ENCODE data around the gene PDE7B. TPM values are rescaled to one million over a fixed set of nuclear protein-coding genes. Genes with fewer than 3 reads are reported as not detected.

PDE7B gene
- total RNA-seq, 1 donor from 2014 or later, result 4.4 TPM

- intact Hi-C loops (cut with DNase I), result no loop called here
- DNase-seq (ENCODE audit: low spot score), result no peak
Observed at GRCh38 chr6:135955099-135955498, 103.6 kb downstream of the PDE7B start.

DNA sequence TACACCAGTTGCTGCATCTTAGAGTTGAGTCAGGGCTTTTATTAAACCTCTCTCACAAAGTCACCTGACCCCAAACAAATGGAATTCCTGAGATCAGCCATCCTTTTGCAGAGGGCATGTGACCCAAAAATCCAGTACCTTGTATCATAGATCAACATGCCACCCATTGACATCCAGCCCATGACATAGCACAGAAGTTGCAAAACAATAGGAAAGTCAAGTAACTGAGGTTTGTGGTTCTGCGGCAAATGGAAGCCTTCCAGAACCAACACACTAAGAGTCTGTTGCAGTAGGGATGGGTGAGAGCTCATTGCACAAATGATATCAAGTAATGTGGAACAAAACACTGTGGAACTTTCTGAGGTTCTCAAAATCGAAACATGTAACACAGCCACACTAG lies 111.2 kb downstream of the PDE7B start:
- intact Hi-C loops (cut with DNase I), result no loop called here
- no peak for DNase-seq (ENCODE audit: low spot score)

- no peak for DNase-seq (ENCODE audit: low spot score)
- intact Hi-C loops (cut with DNase I), result no loop called here
Observed at GRCh38 chr6:135970750-135971149, 119.2 kb downstream of the PDE7B start.

DNA sequence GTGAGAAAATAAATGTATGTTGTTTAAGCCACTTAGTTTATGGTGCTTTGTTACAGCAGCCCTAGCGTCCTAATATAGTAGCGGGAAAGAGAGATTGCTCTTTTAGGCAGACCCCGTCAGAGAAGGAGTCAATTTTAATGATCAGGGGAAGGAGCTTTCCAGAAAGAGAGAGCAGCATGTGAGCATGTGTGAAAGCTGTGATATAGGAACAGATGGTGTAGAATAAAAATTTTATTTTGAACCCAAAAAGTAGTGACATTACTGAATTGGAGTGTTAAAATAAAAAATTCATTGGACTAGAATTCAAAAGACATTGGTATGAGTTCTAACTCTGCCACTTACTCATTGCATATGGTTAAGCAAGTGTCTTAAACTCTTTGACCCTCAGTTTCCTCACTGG lies 119.8 kb downstream of the PDE7B start:
- intact Hi-C loops (cut with DNase I), result no loop called here
- DNase-seq (ENCODE audit: low spot score), result no peak

DNA sequence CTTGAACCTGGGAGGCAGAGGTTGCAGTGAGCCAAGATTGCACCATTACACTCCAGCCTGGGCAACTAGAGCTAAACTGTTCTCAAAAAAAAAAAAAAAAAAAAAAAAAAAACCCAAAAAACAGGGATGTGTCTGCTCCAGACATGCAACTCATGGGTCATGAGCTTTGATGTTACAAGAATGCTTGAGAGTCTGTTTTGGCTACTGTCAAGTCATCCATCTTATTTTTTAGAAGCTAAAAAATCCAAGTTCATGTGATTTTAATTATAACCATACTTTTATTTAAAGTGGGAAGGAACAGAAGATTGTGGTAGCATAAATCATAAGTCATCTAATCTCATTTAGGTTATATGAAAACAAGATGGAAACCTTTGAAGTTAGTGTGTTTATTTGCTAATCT lies 120.6 kb downstream of the PDE7B start:
- no peak for DNase-seq (ENCODE audit: low spot score)
- intact Hi-C loops (cut with DNase I), result no loop called here

GRCh38 chr6:135972586-135972985 lies 121.1 kb downstream of the PDE7B start:
- no peak for DNase-seq (ENCODE audit: low spot score)
- intact Hi-C loops (cut with DNase I), result no loop called here

DNA sequence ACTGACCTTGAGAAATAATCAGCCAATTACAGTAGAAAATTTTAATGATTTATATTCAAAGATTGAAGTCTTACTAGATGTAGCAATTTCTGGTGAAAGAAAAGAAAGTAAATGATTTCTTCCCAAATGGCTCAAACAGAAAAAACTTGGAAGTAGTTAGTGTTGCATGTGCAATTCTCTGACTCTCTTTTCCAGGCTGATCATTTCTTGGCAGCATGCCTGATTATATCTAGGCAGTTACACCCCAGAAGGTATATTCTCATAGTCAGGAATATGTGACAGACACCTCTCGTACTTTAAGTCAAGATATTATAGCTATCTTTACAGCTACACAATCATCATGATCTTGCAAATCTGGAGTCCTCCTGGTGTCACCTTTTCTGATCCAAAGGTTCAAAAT lies 122.9 kb downstream of the PDE7B start:
- DNase-seq (ENCODE audit: low spot score), result no peak
- intact Hi-C loops (cut with DNase I), result no loop called here

GRCh38 chr6:135976585-135976984 lies 125.1 kb downstream of the PDE7B start:
- DNase-seq (ENCODE audit: low spot score), result no peak
- intact Hi-C loops (cut with DNase I), result no loop called here

- intact Hi-C loops (cut with DNase I), result no loop called here
- no peak for DNase-seq (ENCODE audit: low spot score)
Observed at GRCh38 chr6:135983093-135983492, 131.6 kb downstream of the PDE7B start.

DNA sequence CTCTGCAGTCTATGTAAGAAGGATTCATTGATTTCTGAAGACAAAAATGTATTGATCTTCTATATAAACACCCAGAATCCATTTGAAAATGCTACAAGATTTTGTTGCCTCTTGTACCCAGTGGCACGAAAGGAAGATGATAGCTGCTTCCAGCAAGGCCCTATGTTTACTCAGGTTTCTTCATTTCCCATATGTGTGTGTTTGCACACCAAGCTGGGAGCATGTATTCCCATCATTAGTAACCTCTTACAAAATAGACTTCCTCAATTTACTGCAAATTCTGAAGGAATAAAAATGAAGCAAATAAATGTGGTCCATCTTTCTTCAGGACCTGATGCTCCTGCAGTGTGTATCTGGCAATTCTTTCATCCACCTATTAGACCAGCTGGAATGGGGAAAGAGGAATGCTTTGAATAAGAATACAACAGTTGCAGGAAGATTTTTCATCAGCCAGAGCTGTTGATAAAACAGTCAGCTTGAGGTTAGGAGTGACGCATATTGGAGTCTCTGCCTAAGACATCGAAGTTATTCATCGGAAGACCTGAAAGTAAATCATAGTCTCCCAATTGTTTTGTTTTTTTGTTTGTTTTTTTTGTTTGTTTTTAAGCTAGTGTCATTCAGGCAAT lies 132.3 kb downstream of the PDE7B start:
- DNase-seq (ENCODE audit: low spot score), result no peak
- intact Hi-C loops (cut with DNase I), result no loop called here

DNA sequence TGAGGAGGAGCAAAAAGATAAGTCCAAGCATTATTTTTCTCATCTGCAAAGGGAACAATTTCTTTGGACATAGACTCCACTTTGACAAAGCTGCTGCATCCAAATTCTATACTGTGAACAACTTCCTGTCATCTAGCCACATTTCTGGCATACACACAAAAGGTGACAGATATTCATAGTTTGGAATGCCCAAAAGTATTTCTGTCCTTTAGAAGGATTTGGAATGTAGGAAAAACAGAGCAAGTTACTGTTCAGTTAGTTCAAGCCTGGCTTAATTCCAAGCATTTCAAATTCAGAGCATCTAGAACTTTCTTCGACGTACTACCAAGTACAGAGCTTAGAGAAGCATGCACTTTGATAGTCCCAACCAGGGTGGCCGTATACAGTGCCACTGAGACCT lies 134.0 kb downstream of the PDE7B start:
- intact Hi-C loops (cut with DNase I), result no loop called here
- no peak for DNase-seq (ENCODE audit: low spot score)

DNA sequence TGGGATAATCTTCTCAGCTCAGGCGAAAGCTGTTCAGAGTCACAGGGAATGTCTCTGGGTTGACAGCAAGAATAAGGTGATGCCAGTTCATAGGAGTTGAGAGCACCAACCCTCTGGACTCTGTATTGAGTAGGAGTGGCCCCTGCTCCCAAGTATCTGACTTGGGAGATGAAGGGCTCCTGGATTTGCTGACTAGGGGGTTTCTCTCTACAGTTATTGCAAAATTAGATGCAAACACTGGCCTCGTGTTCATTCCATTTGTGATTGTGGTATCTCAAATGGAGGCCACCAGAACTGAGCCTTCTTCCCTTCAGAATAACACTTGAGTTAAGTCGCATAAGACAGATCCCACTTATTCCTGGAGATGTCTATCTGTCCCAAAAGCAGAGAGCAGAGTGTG lies 135.7 kb downstream of the PDE7B start:
- no peak for DNase-seq (ENCODE audit: low spot score)
- intact Hi-C loops (cut with DNase I), result no loop called here

DNA sequence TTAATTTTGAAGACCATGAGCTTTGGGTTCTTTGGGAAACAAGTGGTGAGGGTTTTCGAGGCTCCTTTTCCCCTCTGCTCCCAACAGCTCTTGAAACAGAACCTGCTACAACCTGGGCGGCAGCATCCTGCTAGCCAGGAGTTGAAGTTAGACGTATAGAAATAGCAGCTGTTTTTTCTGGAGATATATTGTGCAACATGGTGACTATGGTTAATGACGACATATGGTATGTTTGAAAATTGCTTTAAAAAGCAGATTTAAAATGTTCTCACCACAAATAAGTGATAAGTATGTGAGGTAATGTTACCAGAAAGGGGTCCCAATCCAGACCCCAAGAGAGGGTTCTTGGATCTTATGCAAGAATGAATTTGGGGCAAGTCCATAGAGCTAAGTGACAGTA lies 138.9 kb downstream of the PDE7B start:
- intact Hi-C loops (cut with DNase I), result no loop called here
- DNase-seq (ENCODE audit: low spot score), result no peak

DNA sequence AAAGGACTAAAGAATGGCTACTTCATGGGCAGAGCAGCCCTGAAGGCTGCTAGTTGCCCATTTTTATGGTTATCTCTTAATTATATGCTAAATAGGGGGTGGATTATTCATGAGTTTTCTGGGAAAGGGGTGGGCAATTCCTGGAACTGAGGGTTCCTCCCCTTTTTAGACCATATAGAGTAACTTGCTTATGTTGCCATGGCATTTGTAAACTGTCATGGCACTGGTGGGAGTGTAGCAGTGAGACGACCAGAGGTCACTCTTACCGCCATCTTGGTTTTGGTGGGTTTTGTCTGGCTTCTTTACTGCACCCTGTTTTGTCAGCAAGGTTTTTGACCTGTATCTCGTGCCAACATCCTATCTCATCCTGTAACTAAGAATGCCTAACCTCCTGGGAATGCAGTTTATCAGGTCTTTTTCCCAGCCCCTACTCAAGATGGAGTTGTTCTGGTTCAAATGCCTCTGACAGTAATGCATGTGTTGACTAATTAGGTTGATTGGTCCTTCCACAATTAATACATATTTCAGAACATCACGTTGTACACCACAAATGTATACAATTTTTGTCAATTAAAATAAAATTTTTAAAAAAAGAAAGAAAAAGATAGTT lies 139.5 kb downstream of the PDE7B start:
- DNase-seq (ENCODE audit: low spot score), result no peak
- intact Hi-C loops (cut with DNase I), result no loop called here

DNA sequence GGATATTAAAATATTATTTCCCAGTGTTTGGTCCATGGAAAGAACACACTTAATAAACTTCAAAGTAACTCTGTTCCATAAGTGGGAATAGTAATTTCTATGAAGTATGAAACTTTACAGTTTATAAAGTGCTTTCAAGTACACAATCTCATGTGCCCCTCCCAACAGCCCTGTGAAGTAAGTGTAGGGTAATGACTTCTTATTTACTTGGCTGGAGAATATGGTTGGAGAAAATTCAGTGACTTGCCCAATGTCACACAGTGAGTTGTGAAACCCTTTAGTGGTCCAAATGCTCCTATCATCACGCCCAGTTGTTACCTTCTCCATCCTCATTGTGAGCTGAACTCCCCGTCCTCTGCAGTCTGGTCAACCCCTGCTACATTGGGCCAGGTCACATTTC lies 141.2 kb downstream of the PDE7B start:
- intact Hi-C loops (cut with DNase I), result no loop called here
- no peak for DNase-seq (ENCODE audit: low spot score)

DNA sequence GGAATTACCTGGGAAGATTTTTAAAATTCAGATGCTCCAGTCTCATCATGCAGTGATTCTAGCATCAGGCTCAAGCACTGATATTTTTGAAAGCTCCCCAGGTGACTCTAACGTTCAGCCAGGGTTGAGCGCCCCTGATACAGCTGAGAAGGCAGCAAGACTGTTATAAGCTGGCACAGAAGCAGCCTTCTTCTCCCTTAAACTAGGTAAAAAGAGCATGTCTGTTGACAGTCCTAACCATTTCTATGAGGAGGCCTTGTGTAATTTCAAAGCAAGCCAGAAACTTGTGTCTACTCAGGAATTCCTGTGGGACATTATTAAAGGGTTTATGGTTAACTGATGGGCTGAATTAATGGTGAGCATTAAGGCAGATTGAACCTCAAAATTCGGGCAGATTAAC lies 141.9 kb downstream of the PDE7B start:
- intact Hi-C loops (cut with DNase I), result no loop called here
- no peak for DNase-seq (ENCODE audit: low spot score)

- DNase-seq (ENCODE audit: low spot score), result no peak
- intact Hi-C loops (cut with DNase I), result no loop called here
Observed at GRCh38 chr6:135994857-135995544, 143.5 kb downstream of the PDE7B start.

DNA sequence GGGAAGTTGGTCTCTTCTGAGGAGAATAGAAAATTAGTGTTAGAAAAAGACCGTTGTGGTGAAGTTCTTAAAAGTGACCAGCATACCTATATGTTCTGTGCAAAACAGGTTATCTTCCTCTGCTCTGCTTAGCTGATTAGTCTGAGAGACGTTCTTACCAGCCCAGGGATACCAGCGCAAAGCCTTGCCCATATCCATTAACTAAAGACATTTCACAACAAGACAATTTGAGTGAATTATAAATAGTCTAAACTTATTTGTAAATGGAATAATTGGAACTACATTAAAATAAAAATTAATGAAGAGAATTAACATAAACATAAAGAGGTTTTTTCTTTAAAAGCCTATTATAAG lies 144.0 kb downstream of the PDE7B start:
- DNase-seq (ENCODE audit: low spot score), result no peak
- intact Hi-C loops (cut with DNase I), result no loop called here

- intact Hi-C loops (cut with DNase I), result no loop called here
Observed at GRCh38 chr6:135996668-135997067, 145.2 kb downstream of the PDE7B start.

GRCh38 chr6:135999393-135999792 lies 147.9 kb downstream of the PDE7B start:
- intact Hi-C loops (cut with DNase I), result no loop called here
- no peak for DNase-seq (ENCODE audit: low spot score)

More at GRCh38 chr6:135996668-135997067, 145.2 kb downstream of the PDE7B start:
- no peak for DNase-seq (ENCODE audit: low spot score)

DNA sequence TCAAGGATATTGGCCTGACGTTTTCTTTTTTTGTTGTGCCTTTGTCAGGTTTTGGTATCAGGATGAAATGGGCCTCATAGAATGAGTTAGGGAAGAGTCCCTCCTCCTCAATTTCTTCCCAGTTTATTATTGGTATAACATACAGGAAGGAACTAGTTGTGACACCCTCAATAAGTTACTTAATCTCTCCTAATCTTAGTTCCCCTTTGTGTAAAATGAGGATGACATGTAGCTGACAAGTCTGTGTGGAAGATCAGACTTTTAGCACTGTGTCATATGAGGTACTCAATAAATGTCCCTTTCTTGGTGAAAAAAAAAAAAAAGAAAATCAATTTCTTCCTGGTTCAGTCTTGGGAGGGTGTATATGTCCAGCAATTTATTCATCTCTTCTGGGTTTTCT lies 155.8 kb downstream of the PDE7B start:
- intact Hi-C loops (cut with DNase I), result no loop called here
- no peak for DNase-seq (ENCODE audit: low spot score)
